Activated CD4-positive, CD25-positive, alpha-beta regulatory T cell treated with anti-CD3 and anti-CD28 coated beads, Interleukin-2, amount 50 U/mL, for 72 hours (primary cell): Measurements from ENCODE around the gene TMEM273.

Experiments
- DNase-seq: peaks from one replicate; pipeline ENCODE4 v3.0.0; 2021

The TMEM273 gene

DNA sequence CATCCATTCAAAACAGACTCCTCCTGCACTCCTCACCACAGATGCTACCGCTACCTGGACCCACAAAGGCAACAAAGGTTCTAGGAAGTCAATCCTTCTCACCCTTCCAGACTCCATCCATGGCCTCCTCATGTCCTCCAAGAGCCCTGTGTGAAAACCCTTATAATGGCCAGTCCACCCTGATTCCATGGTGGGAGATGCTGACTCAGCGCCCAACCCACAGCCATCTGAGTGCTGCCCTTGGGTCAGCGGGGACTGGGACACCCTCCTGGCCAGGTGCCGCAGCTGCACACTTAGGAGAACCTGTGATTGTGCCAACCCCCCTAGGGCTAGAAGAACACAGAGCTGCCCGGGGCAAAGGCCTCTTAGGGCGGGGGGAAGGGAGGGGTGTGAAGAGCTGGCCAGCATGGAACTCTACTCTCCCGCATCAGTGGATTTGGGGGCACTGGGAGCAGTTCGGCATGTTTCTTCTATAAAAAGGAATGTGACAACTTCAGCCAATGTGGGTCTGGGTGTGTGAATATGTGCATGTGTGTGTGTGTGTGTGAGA, 25.4 kb downstream of the TMEM273 start:
- no peak for DNase-seq

DNA sequence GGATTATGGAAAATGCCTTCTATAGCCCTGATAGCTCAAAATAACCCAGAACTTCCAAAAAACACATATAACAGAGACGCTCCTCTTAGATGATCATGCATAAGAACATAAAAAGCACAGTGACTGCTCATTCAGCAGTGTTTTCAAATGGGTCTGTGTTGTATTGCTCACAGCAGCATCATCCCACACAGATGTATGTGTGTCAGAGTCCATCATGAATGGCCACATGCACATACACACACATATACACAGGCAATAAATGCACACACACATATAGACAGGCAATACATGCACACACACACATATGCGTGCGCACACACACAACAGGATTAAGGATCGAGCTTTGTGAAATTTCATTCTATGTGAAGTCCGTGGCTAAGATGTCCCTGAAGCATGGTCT, 26.1 kb downstream of the TMEM273 start:
- DNase-seq: no peak

DNA sequence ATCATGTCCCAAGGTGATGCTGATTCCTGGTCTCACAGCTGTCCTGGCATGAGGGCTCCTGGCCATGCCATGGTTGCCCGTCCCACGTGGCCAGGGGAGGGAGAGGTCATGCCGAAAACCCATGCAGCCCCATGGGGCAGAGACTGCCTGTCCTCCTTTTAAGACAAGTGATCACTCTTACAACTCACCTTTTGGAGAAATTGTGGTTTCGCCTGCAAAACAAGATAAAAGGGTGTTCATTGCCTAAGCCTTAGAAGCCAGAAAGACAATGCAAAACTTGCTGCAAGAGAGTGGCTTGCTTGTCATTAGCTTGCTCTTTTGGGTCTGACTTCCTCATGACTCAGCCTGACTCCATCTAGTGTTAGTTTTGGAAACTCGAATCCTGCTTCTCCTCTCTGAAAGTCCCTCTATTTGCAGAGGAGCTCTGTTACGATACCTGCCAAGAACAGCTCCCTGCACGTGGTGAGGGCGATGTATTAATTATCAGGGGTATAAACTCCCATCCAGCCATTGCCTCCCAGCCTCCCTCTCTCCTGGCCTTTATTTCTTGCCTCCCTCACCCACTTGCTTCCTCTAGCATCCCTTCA, 26.7 kb downstream of the TMEM273 start:
- DNase-seq: no peak

- DNase-seq: no peak
These were observed 27.4 kb downstream of the TMEM273 start for GRCh38 chr10:49160814-49161213.

- DNase-seq: no peak
These were observed 28.1 kb downstream of the TMEM273 start for GRCh38 chr10:49160110-49160509.

DNA sequence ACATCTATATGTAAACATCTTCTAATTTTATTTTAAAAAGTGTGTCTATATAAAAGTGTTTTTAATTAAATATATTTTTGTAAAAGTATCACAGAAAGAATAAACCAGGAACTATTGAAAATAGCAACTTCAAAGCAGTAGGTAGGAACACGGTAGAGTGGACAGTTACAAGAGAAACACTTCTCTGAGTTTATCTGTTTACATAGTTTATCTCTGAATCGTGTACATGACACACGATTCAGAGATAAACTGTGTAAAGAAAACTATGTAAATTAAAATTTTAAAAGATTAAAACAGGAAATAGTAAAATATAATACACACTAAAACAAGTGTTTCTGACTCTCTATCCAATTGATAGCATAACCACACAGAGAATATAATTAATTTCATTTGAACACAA, 29.3 kb downstream of the TMEM273 start:
- no peak for DNase-seq

GRCh38 chr10:49158404-49158803, 29.8 kb downstream of the TMEM273 start:
- DNase-seq: no peak

DNA sequence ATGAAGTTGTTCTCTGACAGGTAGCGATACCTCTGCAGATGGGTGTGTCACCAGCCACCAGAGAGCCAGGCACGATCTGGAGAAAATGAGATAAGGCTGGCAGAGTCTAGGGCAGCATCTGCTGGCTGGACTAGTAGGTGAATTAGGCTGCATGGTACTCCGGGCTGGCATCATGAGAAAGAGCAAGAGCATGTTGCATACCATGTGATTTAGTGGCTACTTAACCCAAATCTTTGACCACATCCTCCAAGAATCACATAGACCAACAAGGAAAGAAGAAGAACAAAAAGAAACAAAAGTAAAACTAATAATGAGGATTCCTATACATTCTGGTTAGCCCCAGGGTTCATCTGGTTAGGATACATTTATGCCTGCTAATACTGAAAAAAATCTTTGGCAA, 31.0 kb downstream of the TMEM273 start:
- DNase-seq: no peak

DNA sequence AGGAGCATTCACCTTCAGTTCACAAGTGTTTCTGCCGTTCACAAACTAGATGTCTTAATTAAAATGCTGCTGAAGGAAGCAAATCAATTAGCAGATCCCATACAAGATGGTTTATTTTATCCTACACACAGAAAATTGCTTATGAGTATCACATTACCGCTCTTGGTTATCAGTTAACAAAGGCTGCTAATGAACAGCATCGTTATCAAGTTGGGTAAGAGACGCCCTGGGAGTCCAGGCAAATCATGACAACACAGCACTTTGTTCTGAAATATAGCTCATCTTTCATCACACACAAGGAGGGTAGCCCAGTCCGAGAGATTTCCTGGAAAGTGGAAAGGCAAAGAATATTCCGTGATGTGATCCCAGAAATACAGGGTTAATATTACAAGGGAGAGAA, 33.5 kb downstream of the TMEM273 start:
- DNase-seq: no peak

- DNase-seq: no peak
These were observed 34.2 kb downstream of the TMEM273 start for GRCh38 chr10:49153971-49154370.

DNA sequence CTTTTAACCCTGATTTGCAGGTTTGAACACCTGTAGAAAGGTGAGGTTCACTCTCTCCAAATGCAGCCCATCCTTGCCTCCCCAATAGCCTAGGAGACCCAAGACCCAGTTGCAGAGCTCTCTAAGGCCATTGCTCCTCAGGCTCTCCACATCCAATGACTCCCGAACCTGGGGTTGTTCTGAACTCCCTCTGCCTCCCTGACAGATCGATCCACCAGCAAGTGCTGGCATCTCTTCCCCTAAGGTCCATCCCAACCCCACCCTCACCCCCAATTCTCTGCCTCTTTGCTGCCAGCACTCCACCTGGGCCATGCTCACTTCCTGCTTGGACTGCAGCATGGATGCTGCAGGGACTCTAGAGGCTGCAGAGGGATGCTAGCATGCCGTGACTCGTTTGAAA, 35.1 kb downstream of the TMEM273 start:
- no peak for DNase-seq

DNA sequence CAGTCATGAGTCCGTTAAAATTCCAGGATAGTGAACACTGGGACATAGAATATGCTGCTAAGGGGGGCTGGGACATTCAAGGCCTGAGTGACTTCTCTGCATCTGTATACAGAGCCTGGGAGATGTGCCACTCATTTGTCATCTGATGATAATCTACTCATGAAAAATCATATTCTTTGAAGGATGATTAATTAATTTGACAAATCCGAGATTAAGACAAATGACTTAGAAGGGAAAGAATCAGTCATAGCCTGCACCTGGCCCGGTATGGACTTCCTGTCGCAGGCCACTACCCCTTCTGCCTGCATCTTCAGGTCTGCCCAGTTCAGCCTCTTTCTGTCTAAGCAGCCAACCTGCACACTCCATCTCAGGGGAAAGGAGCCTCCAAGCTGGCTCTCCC, 35.5 kb downstream of the TMEM273 start:
- no peak for DNase-seq

DNA sequence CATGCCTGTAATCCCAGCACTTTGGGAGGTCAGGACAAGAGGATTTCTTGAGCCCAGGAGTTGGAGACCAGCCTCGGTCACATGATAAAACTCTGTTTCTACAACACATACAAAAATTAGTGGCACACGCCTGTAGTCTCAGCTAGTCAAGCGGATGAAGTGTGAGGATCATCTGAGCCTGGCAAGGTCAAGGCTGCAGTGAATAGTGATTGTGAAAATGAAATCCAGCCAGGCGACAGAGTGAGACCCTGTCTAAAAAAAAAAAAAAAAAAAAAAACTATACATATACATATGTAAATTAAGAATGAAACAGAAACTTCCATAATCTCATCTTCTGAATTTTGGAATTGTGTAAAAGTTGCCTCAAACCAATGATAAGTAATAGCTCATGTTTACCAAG, 36.2 kb downstream of the TMEM273 start:
- DNase-seq: no peak

GRCh38 chr10:49151481-49151880, 36.7 kb downstream of the TMEM273 start:
- no peak for DNase-seq

- no peak for DNase-seq
These were observed 37.2 kb downstream of the TMEM273 start for GRCh38 chr10:49151025-49151445.

- no peak for DNase-seq
These were observed 37.8 kb downstream of the TMEM273 start for GRCh38 chr10:49150426-49150825.

DNA sequence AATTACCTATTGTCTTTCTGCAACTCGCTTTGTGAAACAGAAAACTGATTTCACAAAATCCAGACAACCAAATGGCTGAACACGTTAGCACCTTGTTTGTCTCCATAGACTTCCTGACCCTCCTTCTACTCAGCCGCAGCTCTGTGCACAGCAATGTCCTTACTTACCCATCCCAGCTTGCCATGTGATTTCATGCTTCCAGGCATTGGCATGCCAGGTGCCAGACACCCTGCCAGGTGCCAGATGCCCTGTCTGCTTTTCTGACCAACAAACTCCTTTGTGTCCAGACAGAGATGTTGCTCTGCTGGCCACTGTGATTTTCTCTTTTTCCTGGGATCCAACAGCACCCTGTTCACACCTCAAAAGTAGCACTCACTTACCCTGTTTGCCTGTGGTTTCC, 38.3 kb downstream of the TMEM273 start:
- DNase-seq: no peak

- no peak for DNase-seq
These were observed 44.0 kb downstream of the TMEM273 start for GRCh38 chr10:49144058-49144720.

GRCh38 chr10:49143249-49143648, 44.9 kb downstream of the TMEM273 start:
- no peak for DNase-seq

GRCh38 chr10:49141541-49142332, 46.5 kb downstream of the TMEM273 start:
- no peak for DNase-seq

- DNase-seq: no peak
These were observed 47.6 kb downstream of the TMEM273 start for GRCh38 chr10:49140304-49141177.

DNA sequence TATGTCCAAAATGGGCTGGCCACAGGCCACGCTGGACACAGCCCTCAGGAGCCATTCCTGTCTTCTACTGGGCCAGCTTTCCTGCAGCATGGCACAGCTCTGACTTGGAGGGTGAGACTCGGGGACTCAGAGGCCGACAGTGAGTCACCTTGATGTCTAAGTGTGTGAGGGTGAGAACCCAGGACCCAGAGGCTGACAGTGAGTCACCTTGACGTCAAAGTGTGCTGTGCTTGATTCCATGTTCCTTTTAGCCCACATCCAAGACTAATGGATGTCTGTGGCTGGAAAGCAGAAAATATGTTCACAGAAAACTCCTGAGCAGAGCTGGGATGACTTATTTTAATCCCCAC, 48.4 kb downstream of the TMEM273 start:
- no peak for DNase-seq
